ENCODE measurements around the gene PARVB.

DNA sequence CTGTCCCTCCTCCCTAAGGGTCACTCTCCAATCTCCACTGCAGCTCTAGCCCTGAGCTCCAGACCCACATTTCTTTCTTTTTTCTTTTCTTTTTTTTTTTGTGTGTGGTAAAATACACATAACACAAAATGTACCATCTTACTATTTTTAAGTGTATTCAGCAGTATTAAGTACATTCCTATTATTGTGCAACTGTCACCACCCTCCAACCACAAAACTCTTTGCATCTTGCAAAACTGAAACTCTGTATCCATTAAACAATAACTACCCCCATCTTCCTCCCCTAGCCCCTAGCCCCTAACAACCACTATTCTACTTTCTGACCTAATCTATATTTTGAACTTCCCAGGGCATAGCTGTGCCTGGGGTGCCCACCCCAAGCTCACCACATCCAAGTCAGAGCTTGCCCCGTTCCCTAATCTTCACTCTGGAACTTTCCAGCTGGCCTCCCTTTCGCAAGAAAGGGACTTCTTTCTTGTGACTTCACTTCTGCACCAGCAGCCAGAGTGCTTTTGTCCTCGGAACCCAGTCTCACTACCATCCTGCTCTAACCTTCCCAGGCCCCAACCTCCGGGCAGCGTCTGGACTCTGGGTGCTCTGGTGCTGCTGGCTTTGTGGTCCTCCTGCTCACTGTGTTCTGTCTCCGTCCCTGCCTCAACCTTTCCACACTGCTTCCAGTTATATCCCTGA lies 187.3 kb downstream of the PARVB start:
- TF ChIP-seq, protein P1, sequence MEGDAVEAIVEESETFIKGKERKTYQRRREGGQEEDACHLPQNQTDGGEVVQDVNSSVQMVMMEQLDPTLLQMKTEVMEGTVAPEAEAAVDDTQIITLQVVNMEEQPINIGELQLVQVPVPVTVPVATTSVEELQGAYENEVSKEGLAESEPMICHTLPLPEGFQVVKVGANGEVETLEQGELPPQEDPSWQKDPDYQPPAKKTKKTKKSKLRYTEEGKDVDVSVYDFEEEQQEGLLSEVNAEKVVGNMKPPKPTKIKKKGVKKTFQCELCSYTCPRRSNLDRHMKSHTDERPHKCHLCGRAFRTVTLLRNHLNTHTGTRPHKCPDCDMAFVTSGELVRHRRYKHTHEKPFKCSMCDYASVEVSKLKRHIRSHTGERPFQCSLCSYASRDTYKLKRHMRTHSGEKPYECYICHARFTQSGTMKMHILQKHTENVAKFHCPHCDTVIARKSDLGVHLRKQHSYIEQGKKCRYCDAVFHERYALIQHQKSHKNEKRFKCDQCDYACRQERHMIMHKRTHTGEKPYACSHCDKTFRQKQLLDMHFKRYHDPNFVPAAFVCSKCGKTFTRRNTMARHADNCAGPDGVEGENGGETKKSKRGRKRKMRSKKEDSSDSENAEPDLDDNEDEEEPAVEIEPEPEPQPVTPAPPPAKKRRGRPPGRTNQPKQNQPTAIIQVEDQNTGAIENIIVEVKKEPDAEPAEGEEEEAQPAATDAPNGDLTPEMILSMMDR (IDR thresholded peaks at IDR 0.05), result no peak
- no peak for TF ChIP-seq POLR2A (IDR thresholded peaks at IDR 0.05)
